ENCODE results near the gene PANX3.

- TF ChIP-seq CTCF (IDR thresholded peaks at IDR 0.05; ENCODE audit: poor library complexity): no peak
- TF ChIP-seq EZH2 (IDR thresholded peaks at IDR 0.05; ENCODE audit: borderline replicate concordance): no peak
- TF ChIP-seq EZH2phosphoT487 (IDR thresholded peaks at IDR 0.05; ENCODE audit: low read depth, severe bottlenecking, unreplicated experiment): no peak
Observed at GRCh38 chr11:124662106-124662505, 50.9 kb downstream of the PANX3 start.

All from hepatocyte (in vitro differentiated cells).